Measurements from ENCODE around the gene LARGE1. TPM values are rescaled to one million over a fixed set of nuclear protein-coding genes. Genes with fewer than 3 reads are reported as not detected.

LARGE1 gene
- polyA plus RNA-seq, 3 donors = 0.05 to 0.13 TPM; not detected in 1

DNA sequence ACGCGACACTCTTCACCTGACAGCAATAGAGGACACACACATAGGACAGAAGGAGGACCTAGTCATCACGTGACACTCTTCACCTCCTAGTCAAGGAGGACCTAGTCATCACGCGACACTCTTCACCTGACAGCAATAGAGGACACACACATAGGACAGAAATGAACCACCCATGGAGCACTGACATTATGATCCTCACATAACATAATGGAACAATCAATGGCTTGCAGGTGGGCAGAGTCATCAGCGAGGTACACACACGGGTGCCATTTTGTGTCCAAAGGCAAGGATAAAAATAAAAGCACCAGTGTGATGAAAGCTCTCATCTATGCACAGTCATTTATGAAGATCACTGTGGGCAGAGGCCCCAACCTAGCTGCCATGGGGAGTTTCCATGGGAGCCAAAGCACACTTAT is 354.7 kb downstream of the LARGE1 start:
- no peaks in the 10 kb centered on the region for H3K4me1 Mint-ChIP-seq
- H3K27ac Mint-ChIP-seq = no peak overlapping the region

DNA sequence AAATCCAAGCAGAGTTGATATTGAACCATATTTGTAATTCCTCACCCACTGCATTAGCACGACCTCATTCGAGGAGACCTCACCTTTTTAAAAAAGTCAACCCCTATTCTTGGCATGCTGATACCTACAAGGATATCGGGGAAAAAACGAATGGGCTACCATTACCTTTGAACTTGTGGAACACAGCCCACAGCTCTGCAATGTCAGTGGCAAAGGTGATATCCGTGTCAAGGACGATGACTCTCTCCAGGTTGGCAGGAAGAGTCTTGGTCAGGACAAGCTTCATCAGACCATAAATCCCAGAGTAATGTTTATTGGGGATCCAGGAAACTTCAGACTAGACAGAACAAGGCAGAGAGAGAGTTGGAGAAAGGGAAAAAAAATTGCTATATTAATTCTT is 355.6 kb downstream of the LARGE1 start:
- Histone ChIP-seq H3K9ac (ENCODE audit: insufficient read depth, low read length, poor library complexity, severe bottlenecking) (no peak overlapping the region), H3K4me2 (replicated peaks; ENCODE audit: extremely low read depth, low read length, poor library complexity, severe bottlenecking) (no peak overlapping the region), H3K79me2 (ENCODE audit: insufficient read depth, low read length) (no peaks in the 10 kb centered on the region), H3K36me3 (replicated peaks in 1 of 2; ENCODE audit: control insufficient read depth in 1 of 2, insufficient read depth in 2 of 2, low read length in 2 of 2) (no peaks in the 10 kb centered on the region), H3K9me3 (replicated peaks in 1 of 2; ENCODE audit: control insufficient read depth in 1 of 2, insufficient read depth in 1 of 2, low read length in 2 of 2) (peaks cover 6 to 7% of the 10 kb centered on the region in 2 donors), H3K4me3 (replicated peaks in 1 of 3; ENCODE audit: low read depth in 2 of 3, low read length in 3 of 3) (no peak overlapping the region), H4K20me1 (ENCODE audit: insufficient read depth, low read length) (no peaks in the 10 kb centered on the region), H2AFZ (ENCODE audit: insufficient read depth, low read depth, low read length, poor library complexity, severe bottlenecking) (no peak overlapping the region), H3K27ac (ENCODE audit: low read depth in 1 of 2, low read length in 2 of 2) (no peak overlapping the region), H3K27me3 (ENCODE audit: control insufficient read depth in 2 of 2, insufficient read depth in 2 of 2, low read length in 2 of 2) (no peaks in the 10 kb centered on the region), H3K4me1 (ENCODE audit: control insufficient read depth in 1 of 2, insufficient read depth in 2 of 2, low read length in 2 of 2) (no peaks in the 10 kb centered on the region)
- H3K9me3 Mint-ChIP-seq = peaks cover 1 to 17% (median 4%) of the 10 kb centered on the region in 7 donors
- intact Hi-C loops (cut with micrococcal nuclease) = no loop called here
- no peaks in the 10 kb centered on the region for H3K36me3 Mint-ChIP-seq
- DNase-seq = no peak
- no peak overlapping the region for H3K4me3 Mint-ChIP-seq
- no peak overlapping the region for H3K27ac Mint-ChIP-seq
- TF ChIP-seq, protein P1, sequence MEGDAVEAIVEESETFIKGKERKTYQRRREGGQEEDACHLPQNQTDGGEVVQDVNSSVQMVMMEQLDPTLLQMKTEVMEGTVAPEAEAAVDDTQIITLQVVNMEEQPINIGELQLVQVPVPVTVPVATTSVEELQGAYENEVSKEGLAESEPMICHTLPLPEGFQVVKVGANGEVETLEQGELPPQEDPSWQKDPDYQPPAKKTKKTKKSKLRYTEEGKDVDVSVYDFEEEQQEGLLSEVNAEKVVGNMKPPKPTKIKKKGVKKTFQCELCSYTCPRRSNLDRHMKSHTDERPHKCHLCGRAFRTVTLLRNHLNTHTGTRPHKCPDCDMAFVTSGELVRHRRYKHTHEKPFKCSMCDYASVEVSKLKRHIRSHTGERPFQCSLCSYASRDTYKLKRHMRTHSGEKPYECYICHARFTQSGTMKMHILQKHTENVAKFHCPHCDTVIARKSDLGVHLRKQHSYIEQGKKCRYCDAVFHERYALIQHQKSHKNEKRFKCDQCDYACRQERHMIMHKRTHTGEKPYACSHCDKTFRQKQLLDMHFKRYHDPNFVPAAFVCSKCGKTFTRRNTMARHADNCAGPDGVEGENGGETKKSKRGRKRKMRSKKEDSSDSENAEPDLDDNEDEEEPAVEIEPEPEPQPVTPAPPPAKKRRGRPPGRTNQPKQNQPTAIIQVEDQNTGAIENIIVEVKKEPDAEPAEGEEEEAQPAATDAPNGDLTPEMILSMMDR (IDR thresholded peaks at IDR 0.05) = no peak
- peaks cover 0 to 4% (median 2%) of the 10 kb centered on the region in 3 donors for H3K27me3 Mint-ChIP-seq (ENCODE audit: low read depth in 3 of 3)
- 96% methylated on average over 6 of the region's 6 CpGs for WGBS (ENCODE audit: insufficient coverage)
- no peaks in the 10 kb centered on the region for H3K4me1 Mint-ChIP-seq

More for the DNA sequence above, 354.7 kb downstream of the LARGE1 start:
- no peak for DNase-seq
- Histone ChIP-seq H3K27ac (ENCODE audit: low read depth in 1 of 2, low read length in 2 of 2) (no peak overlapping the region), H3K4me2 (replicated peaks; ENCODE audit: extremely low read depth, low read length, poor library complexity, severe bottlenecking) (no peak overlapping the region), H3K79me2 (ENCODE audit: insufficient read depth, low read length) (no peaks in the 10 kb centered on the region), H3K9me3 (replicated peaks in 1 of 2; ENCODE audit: control insufficient read depth in 1 of 2, insufficient read depth in 1 of 2, low read length in 2 of 2) (peaks cover 2 to 6% of the 10 kb centered on the region in 2 donors), H2AFZ (ENCODE audit: insufficient read depth, low read depth, low read length, poor library complexity, severe bottlenecking) (no peak overlapping the region), H3K36me3 (replicated peaks in 1 of 2; ENCODE audit: control insufficient read depth in 1 of 2, insufficient read depth in 2 of 2, low read length in 2 of 2) (no peaks in the 10 kb centered on the region), H3K4me3 (replicated peaks in 1 of 3; ENCODE audit: low read depth in 2 of 3, low read length in 3 of 3) (no peak overlapping the region), H3K9ac (ENCODE audit: insufficient read depth, low read length, poor library complexity, severe bottlenecking) (no peak overlapping the region), H3K27me3 (ENCODE audit: control insufficient read depth in 2 of 2, insufficient read depth in 2 of 2, low read length in 2 of 2) (no peaks in the 10 kb centered on the region), H4K20me1 (ENCODE audit: insufficient read depth, low read length) (no peaks in the 10 kb centered on the region), H3K4me1 (ENCODE audit: control insufficient read depth in 1 of 2, insufficient read depth in 2 of 2, low read length in 2 of 2) (no peaks in the 10 kb centered on the region)
- no peak overlapping the region for H3K4me3 Mint-ChIP-seq
- H3K27me3 Mint-ChIP-seq (ENCODE audit: low read depth in 3 of 3) = peaks cover 2 to 4% (median 2%) of the 10 kb centered on the region in 3 donors
- intact Hi-C loops (cut with micrococcal nuclease) = no loop called here
- TF ChIP-seq, protein P1 (IDR thresholded peaks at IDR 0.05) = no peak
- no peaks in the 10 kb centered on the region for H3K36me3 Mint-ChIP-seq
- H3K9me3 Mint-ChIP-seq = peaks cover 0 to 15% (median 4%) of the 10 kb centered on the region in 7 donors
- 100% methylated on average over 5 of the region's 7 CpGs for WGBS (ENCODE audit: insufficient coverage)
